Activated naive CD4-positive, alpha-beta T cell treated with anti-CD3 and anti-CD28 coated beads, Interleukin-2, amount 50 U/mL, for 72 hours (primary cell): ENCODE data around the gene ZNF575. TPM values are rescaled to one million over a fixed set of nuclear protein-coding genes. Genes with fewer than 3 reads are reported as not detected.

ENCODE experiments used
- ATAC-seq, 2 donors: fragments of 150-1000 bp; cut with Tn5 transposase; 2 replicates each; pipeline ENCODE4 v1.10.0; 2021; ENCODE audit warnings: mild to moderate bottlenecking in 2 of 2, moderate library complexity in 2 of 2
- DNase-seq, 2 donors: peaks; one replicate each; pipeline ENCODE4 v3.0.0; 2021 to 2022; ENCODE audit warnings: low spot score in 2 of 2
- H3K27ac Mint-ChIP-seq, 2 donors: one replicate each; pipeline ENCODE4 v1.8.0; 2022; ENCODE audit warnings: mild to moderate bottlenecking in 2 of 2, mixed read lengths in 2 of 2
- H3K36me3 Mint-ChIP-seq, 2 donors: one replicate each; pipeline ENCODE4 v1.8.0; 2022; ENCODE audit warnings: mixed read lengths in 2 of 2
- H3K9me3 Mint-ChIP-seq, 2 donors: one replicate each; pipeline ENCODE4 v1.8.0; 2022; ENCODE audit warnings: mixed read lengths in 2 of 2
- total RNA-seq, 2 donors: library from RNA; stranded (reverse); gene quantifications; one replicate each; pipeline ENCODE4 v1.2.3, GENCODE V29; 2022

ZNF575 gene
- 1 to 10 TPM in 1 of 2 donors, under 1 TPM in 1; 0.98 to 3.3 TPM for total RNA-seq

GRCh38 chr19:43532962-43533545, at the start of gene ZNF575:
Gene ZNF575, plus strand, starts transcription at chr19:43533188. Its CDS starts 1,235 bp downstream, at chr19:43534423.
- peak; percentile 83 to 87 for DNase-seq

GRCh38 chr19:43483281-43483680, 49.7 kb upstream of the ZNF575 start:
- ATAC-seq (no peak), DNase-seq (no peak)
- H3K36me3 Mint-ChIP-seq: peaks cover 0 to 1% of the 10 kb centered on the region in 2 donors
- H3K27ac Mint-ChIP-seq: no peak overlapping the region
- no peaks in the 10 kb centered on the region for H3K9me3 Mint-ChIP-seq

More at GRCh38 chr19:43532962-43533545, at the start of gene ZNF575:
- H3K36me3 Mint-ChIP-seq: peaks cover 0 to 5% of the 10 kb centered on the region in 2 donors
- no peaks in the 10 kb centered on the region for H3K9me3 Mint-ChIP-seq
- ATAC-seq: peak; percentile 60 to 68
- H3K27ac Mint-ChIP-seq: peak within 1 kb of the TSS; percentile 86 to 99

GRCh38 chr19:43485951-43486350, 47.0 kb upstream of the ZNF575 start:
- no peaks in the 10 kb centered on the region for H3K9me3 Mint-ChIP-seq
- ATAC-seq: no peak

GRCh38 chr19:43486412-43486811, 46.6 kb upstream of the ZNF575 start:
- ATAC-seq (no peak), DNase-seq (no peak)
- H3K36me3 Mint-ChIP-seq: no peaks in the 10 kb centered on the region
- no peaks in the 10 kb centered on the region for H3K9me3 Mint-ChIP-seq
- H3K27ac Mint-ChIP-seq: no peak overlapping the region

More at GRCh38 chr19:43485951-43486350, 47.0 kb upstream of the ZNF575 start:
- no peak for DNase-seq
- Mint-ChIP-seq H3K36me3 (no peaks in the 10 kb centered on the region), H3K27ac (no peak overlapping the region)

- no peak overlapping the region for H3K27ac Mint-ChIP-seq
- no peak for DNase-seq
- H3K36me3 Mint-ChIP-seq: no peaks in the 10 kb centered on the region
- no peak for ATAC-seq
- H3K9me3 Mint-ChIP-seq: no peaks in the 10 kb centered on the region
These were observed 44.8 kb upstream of the ZNF575 start for GRCh38 chr19:43488179-43488578.

- Mint-ChIP-seq H3K9me3 (no peaks in the 10 kb centered on the region), H3K27ac (peak overlapping the region in 1 of 2 donors; percentile 77), H3K36me3 (no peaks in the 10 kb centered on the region)
- no peak for DNase-seq
- no peak for ATAC-seq
These were observed 43.7 kb upstream of the ZNF575 start for GRCh38 chr19:43489310-43489709.

- DNase-seq (no peak), ATAC-seq (no peak)
- Mint-ChIP-seq H3K27ac (no peak overlapping the region), H3K9me3 (no peaks in the 10 kb centered on the region), H3K36me3 (no peaks in the 10 kb centered on the region)
These were observed 42.9 kb upstream of the ZNF575 start for GRCh38 chr19:43489979-43490599.

DNA sequence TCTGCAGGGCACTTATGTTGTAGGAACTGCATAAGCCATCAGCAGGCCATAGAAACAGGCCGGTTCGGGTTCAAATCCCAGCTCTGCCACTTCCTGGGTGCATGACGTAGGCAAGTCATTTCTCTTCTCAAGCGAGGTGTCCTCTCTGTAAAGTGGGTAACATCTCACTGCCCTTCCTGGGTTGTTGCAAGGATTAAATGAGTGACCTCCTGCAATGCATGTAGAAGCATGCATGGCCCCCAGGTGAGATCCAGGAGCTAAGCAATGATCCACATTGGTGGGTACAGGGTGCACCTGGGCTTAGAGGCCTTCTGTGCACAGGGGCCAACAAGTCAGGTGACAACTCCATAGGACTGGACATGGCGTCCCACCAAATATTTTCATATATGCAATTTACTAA, 42.2 kb upstream of the ZNF575 start:
- ATAC-seq (no peak), DNase-seq (no peak)
- Mint-ChIP-seq H3K9me3 (no peaks in the 10 kb centered on the region), H3K27ac (no peak overlapping the region), H3K36me3 (peaks cover 0 to 4% of the 10 kb centered on the region in 2 donors)

- H3K36me3 Mint-ChIP-seq: peaks cover 5 to 6% of the 10 kb centered on the region in 2 donors
- ATAC-seq (no peak), DNase-seq (no peak)
- no peaks in the 10 kb centered on the region for H3K9me3 Mint-ChIP-seq
- peak overlapping the region in 1 of 2 donors; percentile 68 for H3K27ac Mint-ChIP-seq
These were observed 37.9 kb upstream of the ZNF575 start for GRCh38 chr19:43495082-43495481.

GRCh38 chr19:43496960-43497359, 36.0 kb upstream of the ZNF575 start:
- peak overlapping the region in 1 of 2 donors; percentile 23 for H3K27ac Mint-ChIP-seq

GRCh38 chr19:43498233-43498842, 34.6 kb upstream of the ZNF575 start:
- H3K36me3 Mint-ChIP-seq: peaks cover 6 to 11% of the 10 kb centered on the region in 2 donors
- H3K9me3 Mint-ChIP-seq: no peaks in the 10 kb centered on the region
- ATAC-seq (no peak), DNase-seq (no peak)
- peak overlapping the region; percentile 10 to 46 for H3K27ac Mint-ChIP-seq

More at GRCh38 chr19:43496960-43497359, 36.0 kb upstream of the ZNF575 start:
- H3K36me3 Mint-ChIP-seq: peaks cover 5 to 6% of the 10 kb centered on the region in 2 donors
- no peaks in the 10 kb centered on the region for H3K9me3 Mint-ChIP-seq
- DNase-seq (no peak), ATAC-seq (no peak)

DNA sequence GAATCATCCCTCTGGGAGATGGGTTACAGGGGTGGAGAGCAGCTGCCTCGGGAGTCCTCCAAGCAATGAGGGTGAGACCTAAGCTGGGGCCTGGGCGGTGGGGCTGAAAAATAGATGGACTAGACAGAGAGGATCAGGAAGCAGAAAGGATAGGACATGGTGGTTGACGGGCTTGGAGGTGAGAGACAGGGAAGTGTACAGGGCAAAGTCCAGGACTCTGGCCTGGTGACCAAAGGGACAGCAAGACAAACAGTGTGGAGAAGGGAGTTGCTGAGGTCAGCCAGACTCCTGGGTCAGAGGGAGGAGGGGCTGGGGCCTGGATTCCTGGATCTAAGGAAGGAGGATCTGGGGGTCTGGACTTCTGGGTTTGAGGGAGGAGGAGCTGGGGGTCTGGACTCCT, 33.9 kb upstream of the ZNF575 start:
- DNase-seq (no peak), ATAC-seq (no peak)
- Mint-ChIP-seq H3K36me3 (peaks cover 6 to 13% of the 10 kb centered on the region in 2 donors), H3K9me3 (no peaks in the 10 kb centered on the region), H3K27ac (peak overlapping the region in 1 of 2 donors; percentile 10)

- peak overlapping the region in 1 of 2 donors; percentile 93 for H3K27ac Mint-ChIP-seq
- no peaks in the 10 kb centered on the region for H3K9me3 Mint-ChIP-seq
- DNase-seq: no peak
- H3K36me3 Mint-ChIP-seq: peaks cover 7 to 10% of the 10 kb centered on the region in 2 donors
- ATAC-seq: no peak
These were observed 31.1 kb upstream of the ZNF575 start for GRCh38 chr19:43501661-43502418.

DNA sequence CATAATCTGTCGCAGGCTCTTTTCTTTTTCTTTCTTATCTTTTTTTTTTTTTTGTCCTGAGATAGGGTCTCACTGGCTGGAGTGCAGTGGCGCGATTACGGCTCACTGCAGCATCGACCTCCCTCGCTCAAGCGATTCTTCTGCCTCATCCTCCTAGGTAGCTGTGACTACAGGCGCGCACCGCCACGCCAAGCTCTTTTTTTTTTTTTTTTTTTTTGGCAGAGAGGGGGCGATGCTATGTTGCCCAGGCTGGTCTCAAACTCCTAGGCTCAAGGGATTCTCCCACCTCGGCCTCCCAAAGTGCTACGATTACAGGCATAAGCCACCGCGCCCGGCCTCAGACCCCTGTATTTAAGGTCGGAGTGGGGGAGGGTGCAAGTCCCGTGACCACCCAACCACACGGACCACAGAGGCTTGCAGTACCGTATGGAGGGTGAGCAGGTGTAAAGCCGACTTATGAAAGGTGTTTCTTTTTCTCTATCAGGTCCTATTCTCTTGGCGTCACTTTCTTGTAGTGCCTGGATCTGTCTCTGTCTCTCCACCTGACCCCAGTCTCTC, 30.5 kb upstream of the ZNF575 start:
- ATAC-seq (no peak), DNase-seq (no peak)
- Mint-ChIP-seq H3K9me3 (no peaks in the 10 kb centered on the region), H3K36me3 (peaks cover 7 to 8% of the 10 kb centered on the region in 2 donors), H3K27ac (peak overlapping the region in 1 of 2 donors; percentile 93)

DNA sequence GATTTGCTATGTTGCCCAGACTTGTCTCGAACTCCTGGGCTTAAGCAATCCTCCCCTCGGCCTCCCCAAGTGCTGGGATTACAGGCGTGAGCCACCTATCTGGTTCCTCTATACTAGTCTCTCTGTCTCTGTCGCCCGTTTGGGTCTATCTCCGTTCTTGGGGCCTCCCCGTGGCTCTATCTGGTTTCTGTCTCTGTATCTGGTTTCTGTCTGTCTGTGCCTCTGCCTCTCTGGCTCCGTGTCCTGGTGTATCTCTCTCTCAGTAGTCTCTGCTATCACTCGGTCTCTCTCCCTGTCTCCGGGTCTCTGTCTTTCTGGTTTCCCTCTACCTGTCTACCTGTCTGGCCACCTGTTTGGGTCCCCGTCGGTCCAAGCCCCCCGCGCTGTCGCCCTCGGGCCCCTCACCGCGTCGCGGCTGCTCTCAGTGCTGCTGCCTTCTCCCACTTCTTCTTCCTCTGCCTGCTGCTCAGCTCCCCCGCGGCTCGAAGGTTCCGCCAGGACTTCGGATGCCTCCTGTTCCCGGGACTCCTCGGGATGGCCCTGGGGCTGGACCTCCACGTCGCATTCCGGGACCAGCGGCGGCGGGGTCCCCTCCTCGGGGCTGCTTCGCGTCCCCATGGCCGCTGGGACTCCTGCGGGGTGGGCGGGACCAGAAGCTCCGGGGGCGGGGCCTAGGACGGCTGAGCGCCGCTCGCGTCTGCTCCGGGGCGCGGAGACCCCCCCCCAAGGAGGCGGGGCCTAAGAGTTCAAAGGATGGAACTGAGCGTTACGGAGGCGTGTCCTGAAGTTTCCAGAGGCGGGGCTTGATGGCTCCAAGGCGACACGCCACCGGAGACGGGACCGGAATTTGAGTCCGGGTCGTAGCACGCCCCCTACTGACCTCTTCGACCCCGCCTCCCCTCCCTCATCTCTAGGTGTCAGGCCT, 29.2 kb upstream of the ZNF575 start:
- DNase-seq (peak; percentile 95 to 98), ATAC-seq (peak; percentile 94 to 95)
- Mint-ChIP-seq H3K27ac (peak overlapping the region; percentile 93 to 96), H3K9me3 (no peaks in the 10 kb centered on the region), H3K36me3 (peaks cover 11% of the 10 kb centered on the region in 2 donors)
